DMS 273 (cell line): ENCODE results near the gene IRF8.
"Not testable (repeated sequence)": the region's sequence is repeated elsewhere in the genome, so short reads cannot be mapped to it uniquely, and the experiment has no call there.

Source experiments
- DNase-seq: peaks from one replicate; lab custom pipeline; 2025; ENCODE audit not compliant: unreplicated experiment; lab: John Stamatoyannopoulos, UW

Gene IRF8

DNA sequence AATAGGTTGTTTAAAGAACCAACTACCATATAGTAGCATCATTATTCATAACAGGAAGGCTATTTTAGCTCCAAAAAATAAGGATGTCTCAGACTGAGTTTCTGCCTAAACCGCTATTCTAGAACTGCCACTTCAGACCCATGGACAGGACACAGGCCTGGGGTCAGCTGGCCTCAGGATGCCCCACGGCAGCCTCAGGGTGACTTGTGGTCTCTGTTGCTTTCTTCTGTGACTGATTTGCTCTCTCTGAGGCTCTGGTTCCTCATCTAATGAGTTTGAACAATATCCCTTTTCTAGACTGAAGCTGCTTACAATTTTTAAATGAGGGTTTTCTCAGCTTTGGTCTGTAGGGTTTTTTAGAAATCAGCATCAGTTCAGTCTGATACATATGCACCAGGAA, 31.8 kb upstream of the IRF8 start:
- DNase-seq: no peak

DNA sequence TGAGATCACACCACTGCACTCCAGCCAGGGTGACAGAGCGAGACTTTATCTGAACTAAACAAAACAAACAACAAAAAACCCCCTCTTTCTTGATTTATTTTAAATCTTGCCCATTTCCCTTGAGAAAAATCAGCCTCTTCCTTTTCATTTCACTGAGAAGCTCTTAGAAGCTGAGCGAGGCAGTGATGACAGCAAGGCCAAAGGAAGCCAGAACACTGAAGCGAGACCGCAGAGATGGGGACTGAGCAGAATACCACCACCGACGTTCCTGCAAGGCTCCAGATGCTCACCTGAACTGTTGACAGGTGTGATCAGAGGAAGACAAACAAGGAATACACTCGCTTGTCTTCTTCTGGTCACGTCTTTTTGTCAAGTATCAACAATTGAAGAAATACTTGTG, 30.5 kb upstream of the IRF8 start:
- DNase-seq: no peak

DNA sequence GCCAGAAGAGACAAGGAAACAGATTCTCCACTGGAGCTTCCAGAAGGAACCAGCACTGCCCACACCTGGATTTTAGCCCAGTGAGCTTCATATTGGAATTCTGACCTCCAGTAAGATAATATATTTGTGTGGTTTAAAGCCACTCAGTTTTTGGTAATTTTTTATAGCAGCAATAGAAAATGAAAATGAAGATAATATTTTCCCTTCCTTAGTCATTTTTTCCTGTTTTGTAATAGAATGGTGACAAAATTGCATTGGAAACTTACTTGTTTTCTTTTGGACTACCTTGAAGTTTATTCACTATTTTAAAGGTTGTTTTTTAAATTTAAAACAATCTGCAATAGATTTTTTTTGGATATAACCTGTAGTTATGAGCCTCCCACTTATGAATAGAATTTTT, 29.8 kb upstream of the IRF8 start:
- DNase-seq: no peak

DNA sequence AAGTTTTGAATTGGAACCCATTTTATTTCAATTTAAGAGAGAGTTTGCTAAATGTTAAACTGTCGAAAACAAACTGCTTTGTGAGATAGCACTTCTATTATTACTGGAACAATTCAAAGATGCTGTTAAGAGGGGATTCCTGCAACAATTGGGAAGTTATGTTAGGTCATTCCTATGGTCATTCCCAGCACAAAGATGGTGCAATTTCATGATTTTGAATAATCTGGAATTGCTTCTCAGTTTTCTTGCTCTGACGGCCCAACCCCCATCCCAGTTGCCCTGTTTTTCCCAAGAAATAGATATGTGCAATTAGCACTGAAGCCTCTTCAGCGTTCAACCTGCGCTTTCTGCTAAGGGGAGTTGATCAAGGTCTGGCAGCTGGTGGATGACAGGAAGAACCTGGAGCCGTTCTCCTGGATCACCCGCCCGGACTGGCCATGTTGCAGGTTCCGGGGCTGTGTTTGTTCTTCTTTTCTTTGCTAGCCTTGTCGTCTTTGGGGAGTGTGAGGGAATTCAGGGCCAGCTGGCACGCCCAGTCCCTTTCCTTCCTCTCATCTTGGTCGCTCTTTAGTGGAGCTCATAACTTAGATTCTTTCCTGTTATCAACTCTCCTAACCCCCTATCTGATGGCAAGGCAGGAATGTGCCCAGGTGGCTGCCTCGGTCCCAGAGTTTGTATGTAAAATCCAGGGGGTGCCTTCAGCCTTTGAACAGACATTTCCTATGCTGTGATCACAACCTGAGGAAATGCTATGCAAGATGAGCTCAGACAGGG, 29.0 kb upstream of the IRF8 start:
- no peak for DNase-seq

DNA sequence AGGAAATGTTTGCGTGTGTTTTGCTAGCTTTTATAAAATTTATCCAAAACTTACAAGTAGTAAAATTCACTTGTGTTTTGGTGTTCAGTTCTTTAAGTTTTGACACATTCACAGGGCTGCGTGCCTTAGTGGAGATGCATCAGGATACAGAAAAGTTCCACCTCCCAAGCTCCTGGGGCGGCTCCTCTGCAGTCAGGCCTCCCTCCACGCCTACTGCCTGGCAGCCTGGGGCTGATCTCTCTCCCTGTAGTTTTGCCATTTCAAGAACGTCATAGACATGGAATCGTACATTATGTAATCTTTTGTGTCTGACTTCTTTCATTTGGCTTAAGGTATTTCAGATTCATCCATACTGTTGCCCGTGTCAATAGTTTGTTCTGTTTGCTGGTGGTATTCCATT, 27.2 kb upstream of the IRF8 start:
- DNase-seq: no peak

DNA sequence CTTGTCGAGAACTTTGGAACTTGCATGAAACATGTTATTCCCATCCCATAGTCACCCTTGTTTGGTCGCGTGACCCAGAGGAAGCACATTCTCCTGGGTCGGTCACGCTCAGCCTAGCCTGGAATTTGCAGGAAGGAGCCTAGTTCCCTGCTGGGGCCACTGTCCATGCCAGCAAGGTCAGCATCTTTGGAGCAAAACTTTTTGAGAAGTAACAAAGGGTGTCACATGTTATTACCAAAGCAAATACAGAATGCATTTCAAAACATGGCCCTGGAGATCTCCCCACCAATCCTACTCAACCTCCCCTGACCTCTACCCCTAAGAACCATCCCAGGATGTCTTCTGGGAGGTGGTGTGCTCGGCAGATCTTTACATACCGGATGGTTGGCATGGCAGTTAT, 26.2 kb upstream of the IRF8 start:
- no peak for DNase-seq

DNA sequence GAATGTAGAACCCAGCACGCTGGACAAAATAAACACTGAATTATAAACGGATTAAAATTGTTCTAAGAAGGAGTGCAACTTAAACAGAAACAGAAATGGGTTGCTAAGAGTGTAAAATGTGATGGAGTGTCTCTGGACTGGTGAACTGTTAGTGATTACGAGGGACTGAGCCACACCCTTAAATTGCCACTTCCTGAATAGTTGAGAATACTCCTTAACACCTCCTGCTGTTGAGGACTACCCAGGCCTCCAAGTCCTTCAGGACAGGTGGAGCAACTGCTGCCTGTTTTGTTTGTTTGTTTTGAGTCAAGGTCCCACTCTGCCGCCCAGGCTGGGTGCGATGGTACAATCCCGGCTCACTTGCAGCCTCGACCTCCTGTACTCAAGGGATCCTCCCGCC, 25.8 kb upstream of the IRF8 start:
- DNase-seq: no peak

DNA sequence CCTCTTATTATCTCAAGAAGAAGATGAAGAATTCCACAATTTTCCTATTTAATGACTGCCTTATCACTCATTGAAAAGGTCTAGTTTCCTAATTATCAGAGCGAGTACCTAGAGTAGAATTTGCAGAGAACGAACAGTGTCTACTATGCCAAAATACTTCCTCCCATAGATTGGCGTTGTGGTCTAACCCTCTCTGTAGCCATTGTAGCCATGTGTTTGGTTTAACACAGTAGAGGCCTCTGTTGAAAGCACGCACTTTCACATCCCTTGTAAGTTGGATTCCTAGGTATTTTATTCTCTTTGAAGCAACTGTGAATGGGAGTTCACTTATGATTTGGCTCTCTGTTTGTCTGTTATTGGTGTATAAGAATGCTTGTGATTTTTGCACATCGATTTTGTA, 24.9 kb upstream of the IRF8 start:
- not testable (repeated sequence) for DNase-seq

DNA sequence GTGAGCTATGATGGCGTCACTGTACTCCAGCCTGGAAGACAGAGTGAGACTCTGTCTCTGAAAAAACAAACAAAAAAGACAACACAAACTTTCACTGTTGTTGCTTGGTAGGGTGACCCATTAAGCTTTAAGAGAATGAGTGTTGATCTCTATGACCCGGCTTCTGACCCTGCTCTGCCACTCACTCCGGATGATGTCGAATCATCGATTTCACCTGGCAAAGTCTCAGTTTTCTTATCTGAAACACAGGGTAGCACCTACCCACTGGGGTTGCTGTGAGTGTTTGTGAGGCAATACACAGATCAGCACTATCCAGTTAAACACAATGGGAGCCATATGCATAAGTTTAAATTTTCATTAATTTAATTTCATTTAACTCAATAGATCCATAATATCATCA, 20.6 kb upstream of the IRF8 start:
- DNase-seq: no peak

DNA sequence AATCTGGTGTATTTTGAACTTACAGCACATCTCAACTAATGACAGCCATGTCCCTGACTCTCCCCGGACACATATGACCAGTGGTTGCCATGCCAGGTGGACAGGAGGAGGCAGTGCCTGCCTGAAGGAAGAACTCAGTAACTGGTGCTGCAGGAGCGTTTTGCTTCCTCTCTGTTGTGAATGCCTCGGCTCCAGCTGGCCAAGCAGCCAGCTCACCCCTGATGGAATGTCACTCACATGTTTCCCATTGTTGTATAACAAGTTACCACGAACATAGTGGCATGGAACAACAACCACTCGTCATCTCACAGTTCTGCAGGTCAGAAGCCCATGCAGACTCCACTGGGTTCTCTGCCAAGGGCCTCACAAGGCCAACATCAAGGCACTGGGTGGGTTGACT, 20.1 kb upstream of the IRF8 start:
- DNase-seq: no peak

DNA sequence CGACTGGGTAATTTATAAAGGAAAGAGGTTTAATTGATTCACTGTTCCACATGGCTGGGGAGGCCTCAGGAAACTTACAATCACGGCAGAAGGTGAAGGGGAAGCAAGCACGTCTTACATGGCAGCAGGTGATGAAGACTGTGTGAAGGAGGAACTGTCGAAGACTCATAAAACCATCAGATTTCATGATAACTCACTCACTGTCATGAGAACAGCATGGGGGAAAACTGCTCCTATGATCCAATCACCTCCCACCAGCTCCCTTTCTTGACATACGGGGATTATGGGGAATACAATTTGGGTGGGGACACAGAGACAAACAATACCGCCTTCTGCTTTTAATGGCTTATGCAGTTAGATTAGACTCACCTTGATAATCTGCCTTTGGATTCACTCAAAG, 19.4 kb upstream of the IRF8 start:
- no peak for DNase-seq

DNA sequence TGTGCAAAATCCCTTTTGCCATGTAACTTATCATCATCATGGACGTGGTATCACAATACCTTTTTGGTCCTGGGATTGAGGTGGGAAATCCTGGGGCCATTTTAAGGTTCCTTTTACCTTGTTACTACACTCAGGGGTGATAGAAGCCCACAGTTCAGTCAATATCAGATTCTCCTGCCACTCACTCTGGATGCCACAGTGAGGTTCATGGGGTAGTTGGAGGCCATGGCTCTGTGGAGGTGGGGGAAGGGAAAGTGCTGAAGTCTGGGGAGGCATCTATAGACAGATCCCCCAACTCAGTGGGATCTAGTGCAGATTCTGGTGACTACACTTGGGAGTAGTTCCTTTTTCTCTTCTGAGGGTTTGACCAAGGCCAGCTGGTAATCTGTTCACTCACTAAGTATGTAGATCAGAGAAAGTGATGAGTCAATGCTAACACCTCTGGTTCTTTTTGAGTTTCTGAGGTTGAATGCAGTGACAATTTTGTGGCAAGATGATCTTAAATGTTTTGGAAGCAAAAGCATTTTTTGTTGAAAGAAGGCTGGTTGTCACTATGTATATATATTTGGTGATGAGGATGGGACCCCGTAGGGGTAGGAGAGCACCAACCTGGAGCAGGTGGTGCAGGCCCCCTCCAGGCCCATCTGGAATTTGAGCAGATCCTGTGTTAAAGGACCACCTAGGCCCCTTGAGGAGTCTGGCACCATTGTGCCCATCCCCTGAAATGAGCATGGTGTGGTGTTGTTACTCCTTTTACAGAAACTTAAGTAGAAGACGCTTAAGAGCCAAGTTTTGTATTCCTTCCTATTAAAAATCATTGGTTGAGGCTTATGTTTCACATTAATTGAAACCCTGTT, 18.8 kb upstream of the IRF8 start:
- no peak for DNase-seq

DNA sequence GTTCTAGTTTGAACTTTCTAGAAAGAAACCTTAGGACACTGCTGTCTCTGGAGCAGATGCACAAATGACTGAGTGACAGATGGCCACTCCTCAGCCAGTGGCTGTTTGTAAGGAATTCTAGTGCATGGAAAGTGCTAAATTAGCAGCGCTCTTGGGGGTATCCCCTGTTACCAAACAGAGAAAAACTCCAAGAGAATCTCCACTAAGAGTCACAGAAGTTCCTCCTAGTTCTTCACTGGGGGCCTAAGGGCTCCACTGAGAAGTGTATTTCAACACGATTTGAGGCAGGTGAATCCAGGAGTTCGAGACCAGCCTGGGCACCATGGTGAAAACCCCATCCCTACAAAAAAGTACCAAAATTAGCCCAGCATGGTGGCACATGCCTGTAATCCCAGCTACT, 18.1 kb upstream of the IRF8 start:
- DNase-seq: no peak

DNA sequence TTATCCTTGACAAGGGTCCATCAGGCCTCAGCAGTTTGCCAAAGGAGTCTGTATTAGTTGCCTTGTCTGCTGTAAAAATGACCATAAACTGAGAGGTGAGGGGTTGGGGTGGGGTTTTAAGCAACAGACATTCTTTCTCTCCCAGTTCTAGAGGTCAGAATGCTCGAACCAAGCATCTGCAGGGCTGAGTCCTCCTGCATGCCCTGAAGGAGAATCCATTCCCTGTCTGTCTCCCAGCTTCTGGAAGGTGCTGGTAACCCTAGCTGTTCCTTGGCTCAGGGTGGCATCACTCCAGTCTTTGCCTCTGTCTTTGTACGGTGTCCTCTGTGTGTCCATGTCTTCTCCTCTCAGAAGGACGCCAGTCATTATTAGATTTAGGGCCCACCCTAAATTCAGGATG, 17.5 kb upstream of the IRF8 start:
- DNase-seq: no peak

DNA sequence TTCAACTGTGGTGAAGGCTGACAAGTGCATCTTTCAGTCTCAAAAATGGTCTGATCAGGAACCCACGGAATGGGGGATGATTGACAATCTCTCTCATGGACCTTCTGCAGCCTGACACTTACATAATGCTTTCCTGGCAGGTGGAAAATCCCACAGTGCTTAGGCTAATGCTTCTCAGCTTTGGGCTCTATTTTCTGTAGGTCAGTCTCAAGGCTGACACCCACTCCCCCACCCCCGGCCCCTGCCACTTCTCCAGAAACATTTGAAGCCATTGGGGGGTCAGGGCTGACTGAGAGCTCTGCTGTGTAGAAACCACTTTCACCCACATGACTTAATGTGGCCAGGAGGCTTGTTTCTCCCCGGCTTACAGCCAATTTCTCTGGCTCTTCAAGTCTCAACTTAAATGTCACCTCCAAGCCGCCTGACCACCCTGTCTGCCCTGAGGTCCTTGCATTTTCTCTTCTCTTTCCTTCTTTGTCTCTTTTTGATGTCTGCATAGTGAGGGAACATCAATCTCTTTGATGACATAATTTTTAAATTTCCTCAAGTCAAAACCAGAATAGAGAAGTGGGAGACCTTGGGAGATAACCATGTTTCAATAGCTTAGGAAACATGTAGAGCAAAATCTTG, 16.7 kb upstream of the IRF8 start:
- no peak for DNase-seq

DNA sequence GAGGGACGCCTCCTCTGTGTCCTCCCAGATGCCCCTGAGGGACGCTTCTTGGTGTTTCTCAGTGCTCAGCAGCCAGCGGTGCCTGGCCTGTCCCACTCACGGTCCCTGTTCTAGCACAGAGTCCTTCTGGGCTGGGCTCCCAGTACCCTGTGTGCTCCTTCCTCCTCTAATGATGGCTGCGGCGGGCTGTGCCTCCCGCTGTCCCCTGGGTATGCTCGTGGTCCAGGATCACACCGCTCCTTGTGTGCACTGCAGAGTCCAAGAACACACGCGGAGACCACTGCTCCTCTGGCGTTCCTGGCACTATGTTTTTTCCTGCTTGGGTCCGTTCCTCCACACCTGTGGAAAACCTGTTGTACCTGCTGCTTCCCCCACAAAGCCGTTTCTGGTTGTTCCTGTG, 15.1 kb upstream of the IRF8 start:
- DNase-seq: no peak

DNA sequence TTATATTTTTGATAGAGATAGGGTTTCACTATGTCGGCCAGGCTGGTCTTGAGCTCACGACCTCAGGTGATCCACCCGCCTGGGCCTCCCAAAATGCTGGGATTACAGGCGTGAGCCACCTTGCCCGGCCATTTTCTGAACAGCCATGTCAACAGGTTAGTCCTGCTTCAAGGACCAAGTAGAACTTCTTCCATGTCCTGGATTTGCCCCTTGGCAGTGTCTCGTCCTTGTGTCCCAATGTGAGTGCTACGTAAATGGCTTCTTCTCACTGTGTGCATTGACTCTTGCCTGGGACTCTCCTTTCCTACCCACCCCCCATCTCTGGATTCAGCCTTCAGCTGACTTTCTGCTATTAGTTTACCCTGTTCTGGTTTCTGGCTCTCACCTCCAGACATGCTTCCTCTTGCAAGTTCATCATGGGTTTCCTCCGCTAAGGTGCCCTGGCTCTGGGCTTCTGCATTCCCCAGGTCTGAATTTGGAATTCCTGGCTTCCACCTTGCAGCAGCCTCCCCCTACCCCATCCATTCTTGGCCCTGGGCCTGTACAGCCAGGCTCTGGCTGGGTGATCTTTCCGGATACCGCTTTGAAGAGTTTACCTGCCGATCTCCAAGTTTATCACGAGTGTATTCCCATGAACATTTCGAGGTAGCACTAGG, 14.0 kb upstream of the IRF8 start:
- DNase-seq: no peak

DNA sequence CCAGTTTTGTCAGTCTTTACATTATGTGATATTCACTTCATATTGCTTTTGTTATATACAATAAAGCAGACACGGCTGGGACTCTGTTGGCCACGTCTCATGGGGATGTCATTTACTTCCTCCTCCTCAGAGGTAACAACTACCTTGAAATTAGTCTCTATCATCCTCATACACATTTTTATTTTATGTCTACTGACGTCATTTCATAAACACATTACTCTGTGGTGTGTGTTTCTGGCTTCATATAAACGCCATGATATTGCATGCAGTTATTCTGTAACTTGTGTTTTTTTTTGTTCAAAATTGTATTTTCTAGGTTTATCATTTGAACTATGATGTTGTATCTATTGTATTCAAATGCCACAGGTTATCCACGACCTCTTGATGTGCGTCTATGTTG, 13.4 kb upstream of the IRF8 start:
- DNase-seq: no peak

DNA sequence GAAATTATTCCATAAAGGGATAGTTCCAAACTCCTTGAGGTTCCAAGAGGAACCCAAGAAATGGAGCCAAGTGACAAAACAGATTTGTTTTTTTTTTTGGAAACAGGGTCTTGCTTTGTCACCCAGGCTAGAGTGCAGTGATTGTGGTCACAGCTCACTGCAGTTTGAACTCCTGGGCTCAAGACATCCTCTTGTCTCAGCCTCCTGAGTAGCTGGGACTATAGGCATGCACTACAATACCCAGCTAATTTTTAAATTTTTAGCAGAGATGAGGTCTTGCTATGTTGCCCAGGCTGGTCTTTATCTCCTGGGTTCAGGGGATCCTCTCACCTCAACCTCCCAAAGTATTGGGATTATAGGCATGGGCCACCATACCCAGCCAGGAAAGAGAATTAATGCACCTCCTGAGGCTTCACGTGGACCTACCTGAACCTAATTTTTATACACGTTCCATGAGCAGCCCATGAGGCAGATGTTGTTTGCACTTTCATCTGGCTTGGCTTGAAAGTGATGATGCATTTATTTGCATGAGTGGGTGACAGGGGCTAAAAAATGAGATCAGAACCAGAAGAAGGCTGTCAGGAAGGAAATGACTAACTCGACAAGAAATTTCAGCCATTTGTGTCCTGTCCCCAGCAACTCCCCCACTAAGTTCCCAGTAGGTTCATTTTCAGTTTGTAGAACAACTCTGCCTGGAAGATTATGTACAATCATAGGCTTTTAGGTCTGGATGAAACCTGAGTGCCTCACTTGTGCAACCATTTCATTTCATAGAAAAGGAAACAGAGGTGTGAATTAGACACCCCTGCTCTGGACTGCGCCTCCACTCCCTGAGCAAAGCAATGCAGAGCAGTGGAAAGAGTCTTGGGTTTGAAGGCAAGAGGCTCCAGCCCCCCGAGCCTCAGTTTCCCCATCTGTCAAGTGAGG, 10.3 kb upstream of the IRF8 start:
- no peak for DNase-seq

DNA sequence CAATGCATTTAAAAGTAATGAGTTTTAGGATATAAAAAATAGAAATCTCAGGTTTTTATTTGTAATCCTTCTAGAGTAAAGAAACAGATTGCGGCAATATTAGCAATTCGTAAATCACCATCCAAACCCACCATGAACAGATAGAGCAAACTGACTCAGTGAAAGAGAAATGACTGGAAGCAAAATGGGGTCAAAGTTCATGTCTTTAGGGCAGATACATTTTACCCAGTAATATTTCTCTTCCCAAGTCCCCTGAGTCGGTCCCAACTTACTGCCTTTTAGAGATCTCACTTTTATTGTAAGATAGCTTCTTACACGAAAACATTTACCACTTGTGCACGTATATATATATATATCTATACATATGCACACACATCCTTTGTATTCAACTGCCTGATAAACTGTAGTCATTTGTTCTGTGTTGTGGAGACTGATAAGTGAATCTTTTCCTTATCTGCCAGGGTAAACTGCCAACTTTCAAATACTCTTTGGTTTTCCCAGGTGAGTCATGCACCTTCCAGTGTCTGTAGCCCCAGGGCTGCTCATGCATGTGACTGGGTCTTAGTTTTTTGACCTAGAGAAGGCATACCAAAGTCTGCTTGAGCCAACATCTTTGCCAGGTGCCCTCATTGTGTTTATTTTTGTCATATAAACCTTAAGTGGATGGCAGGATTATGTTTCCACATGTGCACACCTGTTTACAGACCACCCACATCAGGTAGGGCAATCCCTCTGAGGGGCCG, 7.8 kb upstream of the IRF8 start:
- DNase-seq: no peak
